ENCODE data around the gene PRDM16. TPM values are rescaled to one million over a fixed set of nuclear protein-coding genes. Genes with fewer than 3 reads are reported as not detected.

Gene PRDM16
- polyA plus RNA-seq, 1 donor (not counting 4 experiments of a cell fraction or from before 2014, with no cell fraction given) = 0.05 TPM

DNA sequence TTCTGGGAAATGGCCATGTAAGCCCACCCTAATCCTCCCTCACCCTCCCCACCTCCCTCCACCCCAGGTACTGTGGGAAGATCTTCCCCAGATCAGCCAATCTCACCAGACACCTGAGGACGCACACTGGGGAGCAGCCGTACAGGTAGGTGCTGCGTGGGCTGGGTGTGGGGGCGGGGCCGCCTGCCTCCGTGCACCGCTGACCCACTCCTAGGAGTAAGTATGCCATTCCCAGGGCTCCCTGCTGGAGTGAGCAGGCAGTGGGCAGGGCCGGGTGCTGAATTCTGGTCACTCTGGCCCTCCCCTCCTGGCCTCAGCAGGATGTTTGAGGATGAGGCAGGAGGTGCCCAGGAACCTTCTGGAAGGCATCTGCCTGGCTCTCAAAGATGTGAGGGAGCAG is 349.6 kb downstream of the PRDM16 start:
- Histone ChIP-seq H3K9me3 (ENCODE audit: control insufficient read depth, low read depth, low read length) (peaks cover 4% of the 10 kb centered on the region), H3K79me2 (ENCODE audit: control insufficient read depth, insufficient read depth, low read length) (no peaks in the 10 kb centered on the region), H3K36me3 (ENCODE audit: control insufficient read depth in 2 of 2, extremely low read depth in 1 of 2, insufficient read depth in 2 of 2, low read length in 2 of 2) (no peaks in the 10 kb centered on the region), H3K27me3 (ENCODE audit: control insufficient read depth, extremely low read depth, insufficient read depth, low read length) (peaks cover 16% of the 10 kb centered on the region), H3K4me2 (ENCODE audit: control insufficient read depth, extremely low read depth, insufficient read depth, low read depth, low read length) (no peak overlapping the region), H2AFZ (ENCODE audit: control insufficient read depth, low read length) (no peak overlapping the region), H3K9ac (ENCODE audit: control insufficient read depth, extremely low read depth, insufficient read depth, low read length) (no peak overlapping the region), H3K27ac (ENCODE audit: control insufficient read depth, insufficient read depth, low read length) (no peak overlapping the region), H4K20me1 (ENCODE audit: control insufficient read depth, extremely low read depth, insufficient read depth, low read length) (no peaks in the 10 kb centered on the region), H3K4me1 (ENCODE audit: control insufficient read depth, extremely low read depth, insufficient read depth, low read length) (peaks cover 2% of the 10 kb centered on the region), H3K4me3 (ENCODE audit: control insufficient read depth in 2 of 3, extremely low read depth in 1 of 3, insufficient read depth in 2 of 3, low read depth in 1 of 3, low read length in 3 of 3) (no peak overlapping the region), H3K9me1 (ENCODE audit: control insufficient read depth, extremely low read depth, insufficient read depth, low read length) (no peaks in the 10 kb centered on the region)
- no peak for FAIRE-seq
- dilution Hi-C loops (cut with MboI; ENCODE audit: extremely low pct_ligation_motif_present, low sequenced_read_pairs) = loop anchor here (25.0 kb wide), 1 partner anchor 1006 kb away; the partner anchor contains the start of gene PEX10
- DNase-seq (ENCODE audit: low read depth, low spot score) = no peak
- TF ChIP-seq EZH2 (IDR thresholded peaks at IDR 0.05; ENCODE audit: low read length) (no peak), CTCF (optimal IDR thresholded peaks at IDR 0.05 in 1 of 3, IDR thresholded peaks at IDR 0.05 in 1 of 3, conservative IDR thresholded peaks at IDR 0.05 in 1 of 3; ENCODE audit: extremely low read depth in 1 of 3, insufficient read depth in 2 of 3, low read length in 3 of 3) (no peak)

- peaks cover 4% of the 10 kb centered on the region for H3K9me3 ChIP-seq (ENCODE audit: control insufficient read depth, low read depth, low read length)
- no peak overlapping the region for H3K27ac ChIP-seq (ENCODE audit: control insufficient read depth, insufficient read depth, low read length)
- no peaks in the 10 kb centered on the region for H3K79me2 ChIP-seq (ENCODE audit: control insufficient read depth, insufficient read depth, low read length)
- no peak for DNase-seq (ENCODE audit: low read depth, low spot score)
- H3K4me2 ChIP-seq (ENCODE audit: control insufficient read depth, extremely low read depth, insufficient read depth, low read depth, low read length) = no peak overlapping the region
- H2AFZ ChIP-seq (ENCODE audit: control insufficient read depth, low read length) = no peak overlapping the region
- TF ChIP-seq EZH2 (IDR thresholded peaks at IDR 0.05; ENCODE audit: low read length) = no peak
- no peak for TF ChIP-seq CTCF (optimal IDR thresholded peaks at IDR 0.05 in 1 of 3, IDR thresholded peaks at IDR 0.05 in 1 of 3, conservative IDR thresholded peaks at IDR 0.05 in 1 of 3; ENCODE audit: extremely low read depth in 1 of 3, insufficient read depth in 2 of 3, low read length in 3 of 3)
- H3K9me1 ChIP-seq (ENCODE audit: control insufficient read depth, extremely low read depth, insufficient read depth, low read length) = no peaks in the 10 kb centered on the region
- no peak for FAIRE-seq
- H3K36me3 ChIP-seq (ENCODE audit: control insufficient read depth in 2 of 2, extremely low read depth in 1 of 2, insufficient read depth in 2 of 2, low read length in 2 of 2) = no peaks in the 10 kb centered on the region
- H3K4me1 ChIP-seq (ENCODE audit: control insufficient read depth, extremely low read depth, insufficient read depth, low read length) = peaks cover 2% of the 10 kb centered on the region
- no peaks in the 10 kb centered on the region for H4K20me1 ChIP-seq (ENCODE audit: control insufficient read depth, extremely low read depth, insufficient read depth, low read length)
- dilution Hi-C loops (cut with MboI; ENCODE audit: extremely low pct_ligation_motif_present, low sequenced_read_pairs) = loop anchor here (25.0 kb wide), 1 partner anchor 1007 kb away; the partner anchor contains the start of gene PEX10
- peaks cover 16% of the 10 kb centered on the region for H3K27me3 ChIP-seq (ENCODE audit: control insufficient read depth, extremely low read depth, insufficient read depth, low read length)
- no peak overlapping the region for H3K9ac ChIP-seq (ENCODE audit: control insufficient read depth, extremely low read depth, insufficient read depth, low read length)
- no peak overlapping the region for H3K4me3 ChIP-seq (ENCODE audit: control insufficient read depth in 2 of 3, extremely low read depth in 1 of 3, insufficient read depth in 2 of 3, low read depth in 1 of 3, low read length in 3 of 3)
Measured at GRCh38 chr1:3419415-3420204, 350.6 kb downstream of the PRDM16 start.
